Brain microvascular endothelial cell (primary cell): Measurements from ENCODE around the gene BSDC1.
A peak's percentile ranks its signal among the peaks of the same experiment; 100 is the strongest.

Experiments
- DNase-seq: peaks from one replicate; pipeline ENCODE4 v3.0.0-alpha.2; 2020
- H3K27ac ChIP-seq: fragments of 250-450 bp; sonication (Bioruptor Pico); 2 replicates; pipeline ENCODE4 v1.5.1; 2020; ENCODE audit warnings: mild to moderate bottlenecking, moderate library complexity
- H3K27me3 ChIP-seq: fragments of 250-450 bp; sonication (Bioruptor Pico); replicated peaks from 2 replicates; pipeline ENCODE4 v1.5.1; 2020; ENCODE audit warnings: mild to moderate bottlenecking
- H3K36me3 ChIP-seq: fragments of 250-450 bp; sonication (Bioruptor Pico); replicated peaks from 2 replicates; pipeline ENCODE4 v1.5.1; 2020; ENCODE audit warnings: mild to moderate bottlenecking
- H3K4me3 ChIP-seq: 2 replicates; pipeline ENCODE4 v1.5.1; 2011; ENCODE audit warnings: low read depth, mild to moderate bottlenecking, control low read depth, low read length, moderate library complexity
- CTCF ChIP-seq: IDR thresholded peaks from 2 replicates; pipeline ENCODE4 v1.5.1; 2011; ENCODE audit warnings: low read depth, mild to moderate bottlenecking, moderate library complexity, low read length, control low read depth, inconsistent platforms; ENCODE audit errors: missing control alignments
- in situ Hi-C: cut with HindIII; loops from 2 replicates; pipeline ENCODE4 v1.10.0; 2017; ENCODE audit warnings: low sequenced_read_pairs, low pct_ligation_motif_present

The BSDC1 gene

GRCh38 chr1:32376199-32376598, 18.0 kb downstream of the BSDC1 start:
- DNase-seq, result no peak
- in situ Hi-C loops, result no loop called here
- peaks cover 92% of the 10 kb centered on the region for H3K36me3 ChIP-seq

GRCh38 chr1:32373996-32374592, 20.1 kb downstream of the BSDC1 start:
- in situ Hi-C loops, result no loop called here
- no peak for TF ChIP-seq CTCF
- DNase-seq, result no peak

More at GRCh38 chr1:32376199-32376598, 18.0 kb downstream of the BSDC1 start:
- no peak overlapping the region for H3K27ac ChIP-seq
- no peaks in the 10 kb centered on the region for H3K27me3 ChIP-seq
- no peak overlapping the region for H3K4me3 ChIP-seq
- no peak for TF ChIP-seq CTCF

GRCh38 chr1:32372149-32372756, 22.0 kb downstream of the BSDC1 start:
- peaks cover 64% of the 10 kb centered on the region for H3K36me3 ChIP-seq
- in situ Hi-C loops, result no loop called here
- no peak overlapping the region for H3K27ac ChIP-seq
- TF ChIP-seq CTCF, result peak; percentile 14
- H3K27me3 ChIP-seq, result no peaks in the 10 kb centered on the region
- no peak overlapping the region for H3K4me3 ChIP-seq
- no peak for DNase-seq

More at GRCh38 chr1:32373996-32374592, 20.1 kb downstream of the BSDC1 start:
- Histone ChIP-seq H3K27me3 (no peaks in the 10 kb centered on the region), H3K4me3 (no peak overlapping the region), H3K36me3 (peaks cover 71% of the 10 kb centered on the region), H3K27ac (no peak overlapping the region)

GRCh38 chr1:32367912-32368635, 26.2 kb downstream of the BSDC1 start:
- TF ChIP-seq CTCF, result no peak
- in situ Hi-C loops, result no loop called here
- no peak for DNase-seq
- H3K36me3 ChIP-seq, result peaks cover 55% of the 10 kb centered on the region
- H3K27ac ChIP-seq, result no peak overlapping the region
- H3K4me3 ChIP-seq, result no peak overlapping the region
- H3K27me3 ChIP-seq, result no peaks in the 10 kb centered on the region

GRCh38 chr1:32365445-32365844, 28.8 kb downstream of the BSDC1 start:
- H3K36me3 ChIP-seq, result peaks cover 37% of the 10 kb centered on the region
- in situ Hi-C loops, result no loop called here
- TF ChIP-seq CTCF, result no peak
- no peak for DNase-seq
- H3K27me3 ChIP-seq, result no peaks in the 10 kb centered on the region
- no peak overlapping the region for H3K27ac ChIP-seq
- H3K4me3 ChIP-seq, result no peak overlapping the region
